Endothelial cell of umbilical vein (primary cell): ENCODE results near the gene ELOVL5. TPM values are rescaled to one million over a fixed set of nuclear protein-coding genes. Genes with fewer than 3 reads are reported as not detected.

Experiments
- BruUV-seq: library from RNA; stranded (reverse); fragments of 400-500 nt; replicated peaks from 2 replicates; lab custom pipeline; 2021; lab: Mats Ljungman, UMichigan
- CTCF ChIA-PET: fragments of 300-600, 350-600 bp; sonication (Branson Sonifier 250); formaldehyde crosslinking; loops from one replicate; lab custom pipeline; 2021; ENCODE audit warnings: antibody characterized with exemption, inconsistent platforms; lab: Charles Lee
- POLR2A ChIA-PET: fragments of 300-600, 350-600 bp; sonication (Branson Sonifier 250); formaldehyde crosslinking; loops from one replicate; lab custom pipeline; 2021; ENCODE audit warnings: antibody characterized with exemption, inconsistent platforms; lab: Charles Lee
- DNase-seq: peaks from one replicate; pipeline ENCODE4 v3.0.0-alpha.2; 2011; ENCODE audit warnings: low read depth, low spot score
- FAIRE-seq: peaks from 2 replicates; lab custom pipeline; 2011; peaks lifted over from hg19 to GRCh38; lab: Jason Lieb, UNC
- H2AFZ ChIP-seq: 2 replicates; pipeline ENCODE4 v1.6.0; 2012; ENCODE audit warnings: low read depth, low read length, control low read depth, inconsistent platforms
- H3K27ac ChIP-seq: 2 replicates; pipeline ENCODE4 v1.5.1; 2011; ENCODE audit warnings: low read depth, mild to moderate bottlenecking, control low read depth, low read length, moderate library complexity; ENCODE audit not compliant: insufficient read depth
- H3K27me3 ChIP-seq, 2 experiments: 2 replicates each; pipeline versions ENCODE4 v1.6.0 to v1.6.1; 2011; ENCODE audit warnings: low read length in 2 of 2, mixed read lengths in 1 of 2; ENCODE audit not compliant: control insufficient read depth in 2 of 2, insufficient read depth in 2 of 2
- H3K36me3 ChIP-seq, 2 experiments: 2 replicates in 1 of 2; 3 replicates in 1 of 2; pipeline ENCODE4 v1.5.1; 2011; ENCODE audit warnings: low read length in 2 of 2, mild to moderate bottlenecking in 1 of 2, moderate library complexity in 1 of 2; ENCODE audit not compliant: control insufficient read depth in 2 of 2, insufficient read depth in 2 of 2; ENCODE audit errors: extremely low read depth in 1 of 2
- H3K4me1 ChIP-seq: 3 replicates; pipeline ENCODE4 v1.5.1; 2011; ENCODE audit warnings: mild to moderate bottlenecking, low read length; ENCODE audit not compliant: control insufficient read depth, insufficient read depth; ENCODE audit errors: extremely low read depth
- H3K4me2 ChIP-seq: 2 replicates; pipeline ENCODE4 v1.6.1; 2011; ENCODE audit warnings: low read length, control low read depth, mixed read lengths; ENCODE audit not compliant: insufficient read depth
- H3K4me3 ChIP-seq, 3 experiments: fragments of 200-600 bp in 1 of 3; sonication (generic), shearing (Covaris generic) in 1 of 3; replicated peaks in 1 of 3; 2 replicates each; pipeline ENCODE4 v1.5.1; 2011 to 2016; ENCODE audit warnings: control low read depth in 3 of 3, low read length in 3 of 3, mild to moderate bottlenecking in 2 of 3, inconsistent platforms in 1 of 3, low read depth in 1 of 3, moderate library complexity in 1 of 3; ENCODE audit not compliant: insufficient read depth in 1 of 3
- H3K79me2 ChIP-seq: 2 replicates; pipeline ENCODE4 v1.6.0; 2012; ENCODE audit warnings: low read length, inconsistent platforms; ENCODE audit not compliant: control insufficient read depth, insufficient read depth
- H3K9ac ChIP-seq: replicated peaks from 2 replicates; pipeline ENCODE3; 2011; ENCODE audit warnings: low read length, control low read depth; ENCODE audit not compliant: insufficient read depth; ENCODE audit errors: extremely low read depth
- H3K9me1 ChIP-seq: replicated peaks from 3 replicates; pipeline ENCODE4 v1.6.0; 2011; ENCODE audit warnings: mild to moderate bottlenecking, low read length; ENCODE audit not compliant: control insufficient read depth, insufficient read depth; ENCODE audit errors: extremely low read depth
- H3K9me3 ChIP-seq: replicated peaks from 2 replicates; pipeline ENCODE4 v1.5.1; 2012; ENCODE audit warnings: low read length, inconsistent platforms; ENCODE audit not compliant: control insufficient read depth, insufficient read depth
- H4K20me1 ChIP-seq: replicated peaks from 2 replicates; pipeline ENCODE3; 2011; ENCODE audit warnings: mild to moderate bottlenecking, low read length; ENCODE audit not compliant: control insufficient read depth, insufficient read depth; ENCODE audit errors: extremely low read depth
- EZH2 ChIP-seq: IDR thresholded peaks from 2 replicates; pipeline ENCODE4 v1.6.1; 2012; ENCODE audit warnings: borderline replicate concordance, low read depth, mild to moderate bottlenecking, moderate library complexity, low read length, inconsistent platforms; ENCODE audit not compliant: severe bottlenecking
- FOS ChIP-seq: IDR thresholded peaks from 2 replicates; pipeline ENCODE4 v1.6.1; 2011; ENCODE audit warnings: mild to moderate bottlenecking, low read length, moderate library complexity, borderline replicate concordance; ENCODE audit not compliant: insufficient read depth
- GATA2 ChIP-seq: IDR thresholded peaks from 2 replicates; pipeline ENCODE4 v1.7.0; 2011; ENCODE audit warnings: low read depth, mild to moderate bottlenecking, moderate library complexity, mixed read lengths, low read length; ENCODE audit not compliant: insufficient read length, insufficient read depth
- JUN ChIP-seq: IDR thresholded peaks from 2 replicates; pipeline ENCODE4 v1.6.1; 2011; ENCODE audit warnings: borderline replicate concordance, low read depth; ENCODE audit not compliant: insufficient read length, insufficient read depth
- MYC ChIP-seq: IDR thresholded peaks from one replicate; pipeline ENCODE4 v1.6.1; 2011; ENCODE audit warnings: mild to moderate bottlenecking, low read depth, low read length
- POLR2AphosphoS5 ChIP-seq: IDR thresholded peaks from 2 replicates; pipeline ENCODE4 v1.6.1; 2012; ENCODE audit warnings: low read depth, mild to moderate bottlenecking, control low read depth, low read length, moderate library complexity; ENCODE audit not compliant: insufficient read depth
- dilution Hi-C: fragments of 300-500 bp; cut with MboI; formaldehyde crosslinking; loops from one replicate; pipeline ENCODE4 v1.15.0; 2019; ENCODE audit warnings: low sequenced_read_pairs; ENCODE audit not compliant: extremely low pct_ligation_motif_present
- intact Hi-C: fragments of 100-400 bp; cut with micrococcal nuclease; formaldehyde crosslinking; loops from one replicate; pipeline ENCODE4 v1.10.0; 2022
- polyA plus RNA-seq, 4 experiments: library from polyadenylated mRNA; depleted of rRNA in 3 of 4; stranded (reverse) in 3 of 4; unstranded in 1 of 4; fragments of >200 nt; gene quantifications; 2 replicates each; pipeline versions ENCODE4 v1.2.1 to v1.2.3, GENCODE V29; 2011 to 2012; ENCODE audit warnings: missing spikeins in 1 of 4
- total RNA-seq: library from RNA; stranded (reverse); gene quantifications from 2 replicates; pipeline ENCODE4 v1.2.3, GENCODE V29; 2021
- TF ChIP-seq, protein P1 (sequence below), 2 donors: IDR thresholded peaks; 1 replicate in 1 of 2; 2 replicates in 1 of 2; pipeline ENCODE4 v1.5.1; 2011; ENCODE audit warnings: low read length in 2 of 2, mild to moderate bottlenecking in 2 of 2, moderate library complexity in 2 of 2, control low read depth in 1 of 2, inconsistent platforms in 1 of 2, low read depth in 1 of 2; ENCODE audit not compliant: insufficient read depth in 1 of 2; ENCODE audit errors: extremely low read depth in 1 of 2
- TF ChIP-seq, protein P2 (sequence below): IDR thresholded peaks from 2 replicates; pipeline ENCODE4 v1.6.1; 2011; ENCODE audit not compliant: insufficient read depth, insufficient read length

ELOVL5 gene
- total and polyA plus RNA-seq, 2 donors (not counting 3 experiments of a cell fraction or from before 2014, with no cell fraction given): 85.9 to 140 TPM

DNA sequence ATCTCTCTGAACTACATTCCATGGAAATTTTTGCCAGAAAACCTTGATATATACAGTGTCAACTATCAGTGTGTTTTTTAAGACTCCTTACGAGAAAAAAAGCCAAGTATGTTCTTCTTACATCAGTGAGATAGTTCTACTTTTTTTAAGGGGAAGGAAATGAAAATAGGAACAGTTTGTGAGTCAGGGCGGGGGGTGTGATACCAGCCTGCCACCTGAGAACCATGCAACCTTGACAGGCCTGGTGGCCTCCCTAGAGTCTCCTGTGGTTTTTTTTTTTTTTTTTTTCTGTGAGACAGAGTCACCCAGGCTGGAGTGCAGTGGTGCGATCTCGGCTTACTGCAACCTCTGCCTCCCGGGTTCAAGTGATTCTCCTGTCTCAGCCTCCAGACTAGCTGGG lies 103.8 kb downstream of the ELOVL5 start:
- BruUV-seq: no TSS peak
- Histone ChIP-seq H3K4me2 (no peak overlapping the region), H3K4me1 (no peaks in the 10 kb centered on the region), H3K27ac (no peak overlapping the region), H4K20me1 (no peaks in the 10 kb centered on the region), H3K9me3 (no peaks in the 10 kb centered on the region), H3K4me3 (no peak overlapping the region), H2AFZ (no peak overlapping the region), H3K36me3 (no peaks in the 10 kb centered on the region), H3K27me3 (no peaks in the 10 kb centered on the region), H3K9me1 (no peaks in the 10 kb centered on the region), H3K79me2 (no peaks in the 10 kb centered on the region), H3K9ac (no peak overlapping the region)
- intact Hi-C loops (no loop called here), dilution Hi-C loops (no loop called here)
- no peak for TF ChIP-seq MYC
- CTCF ChIA-PET: interaction anchor here (0.6 kb wide), 1 partner anchor 82 kb away, joined by 3 read pairs; no protein-coding TSS in a partner anchor
- DNase-seq (no peak), FAIRE-seq (no peak)
- POLR2A ChIA-PET: no interaction called here

DNA sequence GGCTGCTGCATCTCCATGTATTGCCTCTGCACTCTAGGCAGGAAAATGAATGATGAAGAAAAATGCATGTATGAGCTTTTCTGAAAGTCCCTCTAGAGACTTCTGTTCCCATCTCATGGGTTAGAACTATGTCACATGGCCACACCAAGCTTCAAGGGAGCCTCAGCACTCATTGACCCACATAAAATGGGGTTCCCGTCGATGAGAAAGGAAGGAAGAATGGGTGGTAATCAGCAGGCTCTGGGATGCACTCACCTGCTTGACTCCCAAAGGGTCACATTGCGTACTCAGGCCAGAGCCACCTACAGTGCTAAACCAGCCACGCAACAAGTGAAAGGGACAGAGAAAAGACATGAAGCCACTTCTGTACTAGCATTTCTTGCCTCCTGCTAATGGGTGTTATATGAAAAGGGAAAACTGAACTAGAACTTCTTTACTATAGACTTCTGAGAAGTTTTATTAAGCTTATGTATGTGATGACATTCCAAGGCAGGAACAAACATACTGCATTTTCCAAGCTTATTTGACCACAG lies 104.3 kb downstream of the ELOVL5 start:
- Histone ChIP-seq H3K4me1 (no peaks in the 10 kb centered on the region), H3K27ac (no peak overlapping the region), H3K9me1 (no peaks in the 10 kb centered on the region), H4K20me1 (no peaks in the 10 kb centered on the region), H3K27me3 (no peaks in the 10 kb centered on the region), H2AFZ (no peak overlapping the region), H3K36me3 (no peaks in the 10 kb centered on the region), H3K9ac (no peak overlapping the region), H3K4me2 (no peak overlapping the region), H3K79me2 (no peaks in the 10 kb centered on the region), H3K4me3 (no peak overlapping the region), H3K9me3 (no peaks in the 10 kb centered on the region)
- DNase-seq: no peak
- dilution Hi-C loops: no loop called here
- no TSS peak for BruUV-seq
- no peak for TF ChIP-seq POLR2AphosphoS5
- TF ChIP-seq, protein P1, sequence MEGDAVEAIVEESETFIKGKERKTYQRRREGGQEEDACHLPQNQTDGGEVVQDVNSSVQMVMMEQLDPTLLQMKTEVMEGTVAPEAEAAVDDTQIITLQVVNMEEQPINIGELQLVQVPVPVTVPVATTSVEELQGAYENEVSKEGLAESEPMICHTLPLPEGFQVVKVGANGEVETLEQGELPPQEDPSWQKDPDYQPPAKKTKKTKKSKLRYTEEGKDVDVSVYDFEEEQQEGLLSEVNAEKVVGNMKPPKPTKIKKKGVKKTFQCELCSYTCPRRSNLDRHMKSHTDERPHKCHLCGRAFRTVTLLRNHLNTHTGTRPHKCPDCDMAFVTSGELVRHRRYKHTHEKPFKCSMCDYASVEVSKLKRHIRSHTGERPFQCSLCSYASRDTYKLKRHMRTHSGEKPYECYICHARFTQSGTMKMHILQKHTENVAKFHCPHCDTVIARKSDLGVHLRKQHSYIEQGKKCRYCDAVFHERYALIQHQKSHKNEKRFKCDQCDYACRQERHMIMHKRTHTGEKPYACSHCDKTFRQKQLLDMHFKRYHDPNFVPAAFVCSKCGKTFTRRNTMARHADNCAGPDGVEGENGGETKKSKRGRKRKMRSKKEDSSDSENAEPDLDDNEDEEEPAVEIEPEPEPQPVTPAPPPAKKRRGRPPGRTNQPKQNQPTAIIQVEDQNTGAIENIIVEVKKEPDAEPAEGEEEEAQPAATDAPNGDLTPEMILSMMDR (IDR thresholded peaks at IDR 0.05; ENCODE audit: extremely low read depth in 1 of 2, insufficient read depth in 1 of 2, low read depth in 1 of 2, low read length in 2 of 2): no peak
- no peak for TF ChIP-seq EZH2
- TF ChIP-seq, protein P2, sequence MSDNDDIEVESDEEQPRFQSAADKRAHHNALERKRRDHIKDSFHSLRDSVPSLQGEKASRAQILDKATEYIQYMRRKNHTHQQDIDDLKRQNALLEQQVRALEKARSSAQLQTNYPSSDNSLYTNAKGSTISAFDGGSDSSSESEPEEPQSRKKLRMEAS: no peak
- TF ChIP-seq GATA2: no peak
- TF ChIP-seq JUN: no peak
- no peak for TF ChIP-seq MYC
- no peak for TF ChIP-seq FOS
- no peak for FAIRE-seq
- ChIA-PET CTCF (interaction anchor here (0.6 kb wide), 1 partner anchor 81 kb away, joined by 3 read pairs; no protein-coding TSS in a partner anchor), POLR2A (no interaction called here)
- intact Hi-C loops: no loop called here
